ENCODE data around the gene RNF40. TPM values are rescaled to one million over a fixed set of nuclear protein-coding genes. Genes with fewer than 3 reads are reported as not detected.

Gene RNF40
- total RNA-seq, 6 experiments from 2014 or later, result 98.2 to 120 (median 104) TPM

GRCh38 chr16:30721606-30722005 is 40.5 kb upstream of the RNF40 start:
- DNase-seq, result no peak
- Mint-ChIP-seq H3K36me3 (ENCODE audit: low read depth) (peaks cover 62% of the 10 kb centered on the region), H3K27me3 (ENCODE audit: insufficient read depth) (peaks cover 1% of the 10 kb centered on the region), H3K4me1 (ENCODE audit: low read depth) (peaks cover 4% of the 10 kb centered on the region), H3K4me3 (no peak overlapping the region), H3K9me3 (no peaks in the 10 kb centered on the region), H3K27ac (no peak overlapping the region)
- TF ChIP-seq, protein P1, sequence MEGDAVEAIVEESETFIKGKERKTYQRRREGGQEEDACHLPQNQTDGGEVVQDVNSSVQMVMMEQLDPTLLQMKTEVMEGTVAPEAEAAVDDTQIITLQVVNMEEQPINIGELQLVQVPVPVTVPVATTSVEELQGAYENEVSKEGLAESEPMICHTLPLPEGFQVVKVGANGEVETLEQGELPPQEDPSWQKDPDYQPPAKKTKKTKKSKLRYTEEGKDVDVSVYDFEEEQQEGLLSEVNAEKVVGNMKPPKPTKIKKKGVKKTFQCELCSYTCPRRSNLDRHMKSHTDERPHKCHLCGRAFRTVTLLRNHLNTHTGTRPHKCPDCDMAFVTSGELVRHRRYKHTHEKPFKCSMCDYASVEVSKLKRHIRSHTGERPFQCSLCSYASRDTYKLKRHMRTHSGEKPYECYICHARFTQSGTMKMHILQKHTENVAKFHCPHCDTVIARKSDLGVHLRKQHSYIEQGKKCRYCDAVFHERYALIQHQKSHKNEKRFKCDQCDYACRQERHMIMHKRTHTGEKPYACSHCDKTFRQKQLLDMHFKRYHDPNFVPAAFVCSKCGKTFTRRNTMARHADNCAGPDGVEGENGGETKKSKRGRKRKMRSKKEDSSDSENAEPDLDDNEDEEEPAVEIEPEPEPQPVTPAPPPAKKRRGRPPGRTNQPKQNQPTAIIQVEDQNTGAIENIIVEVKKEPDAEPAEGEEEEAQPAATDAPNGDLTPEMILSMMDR (IDR thresholded peaks at IDR 0.05), result no peak

DNA sequence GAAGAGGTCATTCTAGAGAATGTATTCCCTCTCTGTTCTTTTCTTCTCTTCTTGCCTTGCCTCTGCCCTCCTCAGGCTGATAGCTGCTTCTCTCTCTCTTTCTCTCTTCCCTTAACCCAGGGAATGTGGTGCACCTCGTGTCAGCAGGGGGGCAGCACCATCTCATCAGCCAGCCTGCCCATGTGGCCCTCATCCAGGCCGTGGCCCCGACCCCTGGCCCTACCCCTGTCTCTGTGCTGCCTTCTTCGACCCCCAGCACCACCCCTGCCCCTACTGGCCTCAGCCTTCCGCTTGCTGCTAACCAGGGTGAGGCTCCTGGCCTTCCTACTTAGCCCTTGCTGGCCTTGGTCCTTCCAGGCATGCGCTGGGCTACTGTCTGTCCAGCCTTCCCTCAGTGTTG is 39.7 kb upstream of the RNF40 start:
- no peaks in the 10 kb centered on the region; the same call in 1 of the 2 replicates for H3K4me1 Mint-ChIP-seq (ENCODE audit: low read depth)
- H3K36me3 Mint-ChIP-seq (ENCODE audit: low read depth), result peaks cover 61% of the 10 kb centered on the region
- no peak for DNase-seq
- no peak overlapping the region for H3K4me3 Mint-ChIP-seq
- TF ChIP-seq, protein P1 (IDR thresholded peaks at IDR 0.05), result peak; percentile 20; the same call in 1 of the 2 replicates
- no peak overlapping the region for H3K27ac Mint-ChIP-seq
- no peaks in the 10 kb centered on the region for H3K9me3 Mint-ChIP-seq
- peaks cover 1% of the 10 kb centered on the region for H3K27me3 Mint-ChIP-seq (ENCODE audit: insufficient read depth)

GRCh38 chr16:30722916-30723315 is 39.2 kb upstream of the RNF40 start:
- TF ChIP-seq, protein P1 (IDR thresholded peaks at IDR 0.05), result no peak
- H3K27ac Mint-ChIP-seq, result no peak overlapping the region
- no peak for DNase-seq
- H3K4me1 Mint-ChIP-seq (ENCODE audit: low read depth), result no peaks in the 10 kb centered on the region; the same call in 1 of the 2 replicates
- no peaks in the 10 kb centered on the region for H3K9me3 Mint-ChIP-seq
- peaks cover 1% of the 10 kb centered on the region for H3K27me3 Mint-ChIP-seq (ENCODE audit: insufficient read depth)
- no peak overlapping the region for H3K4me3 Mint-ChIP-seq
- peaks cover 61% of the 10 kb centered on the region for H3K36me3 Mint-ChIP-seq (ENCODE audit: low read depth)

DNA sequence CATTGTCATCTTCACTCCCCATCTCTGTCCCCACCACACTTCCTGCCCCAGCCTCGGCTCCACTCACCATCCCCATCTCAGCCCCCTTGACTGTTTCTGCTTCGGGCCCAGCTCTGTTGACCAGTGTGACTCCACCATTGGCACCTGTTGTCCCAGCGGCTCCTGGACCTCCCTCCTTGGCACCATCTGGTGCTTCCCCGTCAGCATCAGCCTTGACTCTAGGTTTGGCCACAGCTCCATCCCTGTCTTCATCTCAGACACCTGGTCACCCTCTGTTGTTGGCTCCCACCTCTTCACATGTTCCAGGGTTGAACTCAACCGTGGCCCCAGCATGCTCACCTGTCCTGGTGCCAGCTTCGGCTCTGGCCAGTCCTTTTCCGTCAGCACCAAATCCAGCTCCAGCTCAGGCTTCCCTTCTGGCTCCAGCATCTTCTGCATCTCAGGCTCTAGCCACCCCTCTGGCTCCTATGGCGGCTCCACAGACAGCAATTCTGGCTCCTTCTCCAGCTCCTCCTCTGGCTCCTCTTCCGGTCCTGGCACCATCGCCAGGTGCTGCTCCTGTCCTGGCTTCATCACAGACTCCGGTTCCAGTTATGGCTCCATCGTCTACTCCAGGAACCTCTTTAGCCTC is 38.3 kb upstream of the RNF40 start:
- Mint-ChIP-seq H3K4me3 (no peak overlapping the region), H3K4me1 (ENCODE audit: low read depth) (no peaks in the 10 kb centered on the region; the same call in 1 of the 2 replicates), H3K27ac (no peak overlapping the region), H3K27me3 (ENCODE audit: insufficient read depth) (peaks cover 1% of the 10 kb centered on the region), H3K36me3 (ENCODE audit: low read depth) (peaks cover 61% of the 10 kb centered on the region), H3K9me3 (no peaks in the 10 kb centered on the region)
- TF ChIP-seq, protein P1 (IDR thresholded peaks at IDR 0.05), result no peak
- no peak for DNase-seq

DNA sequence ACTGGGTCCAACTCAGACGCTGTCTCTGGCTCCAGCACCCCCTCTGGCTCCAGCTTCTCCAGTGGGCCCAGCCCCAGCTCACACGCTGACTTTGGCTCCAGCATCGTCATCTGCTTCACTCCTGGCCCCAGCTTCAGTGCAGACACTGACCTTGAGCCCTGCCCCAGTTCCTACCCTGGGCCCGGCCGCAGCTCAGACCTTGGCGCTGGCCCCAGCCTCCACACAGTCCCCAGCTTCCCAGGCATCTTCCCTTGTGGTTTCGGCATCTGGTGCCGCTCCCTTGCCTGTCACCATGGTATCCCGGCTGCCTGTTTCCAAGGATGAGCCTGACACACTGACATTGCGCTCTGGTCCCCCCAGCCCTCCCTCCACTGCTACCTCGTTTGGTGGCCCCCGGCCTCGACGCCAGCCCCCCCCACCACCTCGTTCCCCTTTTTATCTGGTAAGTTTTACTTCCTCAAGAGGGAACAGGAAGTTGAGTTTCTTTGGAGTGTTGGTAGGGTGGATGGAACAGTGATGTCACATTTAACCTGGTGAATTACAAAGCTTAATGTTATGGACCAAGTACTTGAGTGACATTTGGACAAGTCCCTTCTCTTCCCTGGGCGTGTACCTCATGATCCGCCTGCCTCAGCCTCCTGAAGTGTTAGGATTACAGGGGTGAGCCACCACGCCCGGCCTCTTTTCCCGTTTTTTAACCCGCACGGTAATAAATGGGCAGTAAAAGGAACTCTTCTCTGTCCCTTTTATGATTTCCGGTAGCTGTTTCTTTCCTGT is 37.3 kb upstream of the RNF40 start:
- H3K27ac Mint-ChIP-seq, result no peak overlapping the region; the same call in 1 of the 2 replicates

More for the DNA sequence above, 37.3 kb upstream of the RNF40 start:
- DNase-seq, result no peak
- H3K9me3 Mint-ChIP-seq, result no peaks in the 10 kb centered on the region
- no peak overlapping the region for H3K4me3 Mint-ChIP-seq
- H3K4me1 Mint-ChIP-seq (ENCODE audit: low read depth), result no peaks in the 10 kb centered on the region; the same call in 1 of the 2 replicates
- peaks cover 65% of the 10 kb centered on the region for H3K36me3 Mint-ChIP-seq (ENCODE audit: low read depth)
- TF ChIP-seq, protein P1 (IDR thresholded peaks at IDR 0.05), result no peak
- peaks cover 1% of the 10 kb centered on the region for H3K27me3 Mint-ChIP-seq (ENCODE audit: insufficient read depth)
